Right lobe of liver (tissue), 4 donors: Measurements from ENCODE around the gene ENPP3.

Source experiments
- POLR2A ChIP-seq: fragments of 450-650 bp; IDR thresholded peaks from one replicate; pipeline ENCODE4 v1.6.1; 2017; ENCODE audit warnings: antibody characterized with exemption, mild to moderate bottlenecking
- TF ChIP-seq, protein P1 (sequence below), 4 donors: fragments of 200-600 bp in 3 of 4; fragments of 450-650 bp in 1 of 4; IDR thresholded peaks; one replicate each; pipeline versions ENCODE4 v1.5.1 to v1.8.0; 2016 to 2022; ENCODE audit warnings: antibody characterized with exemption in 4 of 4, mild to moderate bottlenecking in 2 of 4
- donor health status: DM: no; HTN: no; CAD: no.
- donor health status: DM: no; HTN: no; CAD: no.
- donor health status: DM: no; HTN: yes; CAD: no.

- no peak for TF ChIP-seq POLR2A
- TF ChIP-seq, protein P1, sequence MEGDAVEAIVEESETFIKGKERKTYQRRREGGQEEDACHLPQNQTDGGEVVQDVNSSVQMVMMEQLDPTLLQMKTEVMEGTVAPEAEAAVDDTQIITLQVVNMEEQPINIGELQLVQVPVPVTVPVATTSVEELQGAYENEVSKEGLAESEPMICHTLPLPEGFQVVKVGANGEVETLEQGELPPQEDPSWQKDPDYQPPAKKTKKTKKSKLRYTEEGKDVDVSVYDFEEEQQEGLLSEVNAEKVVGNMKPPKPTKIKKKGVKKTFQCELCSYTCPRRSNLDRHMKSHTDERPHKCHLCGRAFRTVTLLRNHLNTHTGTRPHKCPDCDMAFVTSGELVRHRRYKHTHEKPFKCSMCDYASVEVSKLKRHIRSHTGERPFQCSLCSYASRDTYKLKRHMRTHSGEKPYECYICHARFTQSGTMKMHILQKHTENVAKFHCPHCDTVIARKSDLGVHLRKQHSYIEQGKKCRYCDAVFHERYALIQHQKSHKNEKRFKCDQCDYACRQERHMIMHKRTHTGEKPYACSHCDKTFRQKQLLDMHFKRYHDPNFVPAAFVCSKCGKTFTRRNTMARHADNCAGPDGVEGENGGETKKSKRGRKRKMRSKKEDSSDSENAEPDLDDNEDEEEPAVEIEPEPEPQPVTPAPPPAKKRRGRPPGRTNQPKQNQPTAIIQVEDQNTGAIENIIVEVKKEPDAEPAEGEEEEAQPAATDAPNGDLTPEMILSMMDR (IDR thresholded peaks at IDR 0.05): no peak
These were observed 125.9 kb downstream of the ENPP3 start for GRCh38 chr6:131762984-131763383.
